GM21825 (cell line): ENCODE results near the gene PEPD.

Experiments
- ATAC-seq: cut with Tn5 transposase; IDR thresholded peaks from one replicate; pipeline ENCODE4 v1.9.1; 2021; ENCODE audit warnings: mild to moderate bottlenecking, moderate library complexity; ENCODE audit not compliant: unreplicated experiment

The PEPD gene

DNA sequence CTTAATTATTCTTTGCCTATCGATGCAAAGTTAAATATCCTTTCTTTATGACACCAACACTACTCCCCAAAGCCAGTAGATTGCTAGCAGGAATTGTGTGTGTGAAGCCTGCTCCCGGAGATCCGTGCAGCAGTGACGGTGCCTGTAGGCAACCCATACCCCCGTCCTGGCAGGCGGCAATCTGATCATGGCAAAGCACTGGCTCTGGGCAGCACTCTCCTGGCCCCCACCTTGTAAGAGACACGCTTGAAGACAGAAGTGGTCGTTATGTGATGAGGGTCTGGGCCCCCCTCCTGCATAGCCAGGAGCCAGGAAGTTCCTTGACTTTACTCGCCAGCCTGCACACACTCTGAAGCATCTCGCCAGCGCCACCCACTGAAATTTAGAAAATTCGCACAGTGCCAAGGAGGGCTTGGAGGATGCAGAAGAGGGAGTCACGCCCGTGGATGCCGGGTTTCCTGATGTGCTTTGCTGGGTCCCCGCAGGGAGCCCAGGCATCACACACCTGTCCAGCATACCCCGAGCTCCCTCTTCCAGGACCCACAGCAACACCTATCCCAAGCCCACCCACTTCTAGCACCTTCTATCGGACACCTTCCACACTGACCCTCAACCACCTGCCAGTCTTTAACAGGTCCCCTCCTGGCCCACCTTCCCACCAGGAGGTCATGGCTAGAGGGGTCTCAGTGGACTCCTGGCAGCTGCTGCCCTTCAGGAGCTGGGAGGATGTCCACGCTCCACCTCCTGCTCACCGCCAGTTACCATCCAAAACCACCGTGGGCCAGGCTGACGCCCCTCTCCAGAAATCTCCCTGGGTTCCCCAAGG is 93.6 kb downstream of the PEPD start:
- ATAC-seq, result no peak

DNA sequence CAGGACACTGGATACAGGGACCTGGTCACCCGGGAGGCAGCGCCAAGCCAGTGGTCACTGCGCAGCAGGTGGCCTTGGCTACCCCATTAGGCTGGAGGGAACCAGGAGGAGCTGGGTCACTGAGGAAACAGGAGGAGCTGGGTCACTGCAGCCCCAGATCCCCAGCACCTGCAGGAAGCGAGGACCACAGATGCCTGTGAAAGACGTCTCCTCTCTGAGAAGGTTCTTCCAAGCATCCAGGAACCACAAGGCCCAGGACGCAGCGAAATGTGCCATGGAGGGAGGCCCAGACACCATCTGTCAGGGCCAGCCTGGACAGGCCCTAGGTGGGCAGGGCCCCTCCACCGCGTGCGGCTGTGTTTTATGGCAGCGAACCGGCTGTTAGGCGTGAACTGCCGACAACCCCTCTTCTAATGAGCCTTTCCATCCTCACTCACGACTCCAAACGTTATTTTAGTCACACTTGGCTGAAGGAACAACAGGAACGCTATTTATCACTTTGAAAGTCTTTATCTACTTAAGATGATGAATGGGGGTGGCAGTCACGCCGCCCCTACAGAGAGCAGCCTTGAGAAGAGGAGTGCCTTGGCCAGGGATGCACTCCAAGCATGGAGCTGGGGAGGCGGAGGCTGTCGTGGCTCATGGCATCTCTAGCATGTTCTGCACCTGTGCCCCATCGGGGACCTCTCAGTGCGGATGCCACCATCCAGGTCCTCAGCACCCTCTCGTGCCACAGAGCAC is 94.8 kb downstream of the PEPD start:
- no peak for ATAC-seq

DNA sequence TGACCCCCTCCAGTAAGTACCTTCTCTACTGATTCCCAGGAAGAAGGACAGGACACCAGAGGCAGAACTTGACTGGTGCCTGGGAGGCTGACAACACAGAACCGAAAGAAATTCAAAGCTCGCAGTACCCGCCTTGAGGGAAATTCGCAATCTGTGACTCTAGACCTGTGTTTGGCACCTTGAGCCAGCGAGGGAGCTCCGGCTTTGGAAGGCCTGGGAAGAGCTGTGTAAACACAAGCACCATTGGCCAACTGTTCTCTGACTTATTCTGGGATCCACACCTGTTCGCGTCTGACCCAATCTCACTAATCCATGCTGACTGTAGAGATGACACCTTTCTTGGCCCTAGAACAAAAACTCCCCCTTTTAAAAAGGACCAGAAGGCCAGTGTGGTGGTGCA is 97.4 kb downstream of the PEPD start:
- no peak for ATAC-seq

DNA sequence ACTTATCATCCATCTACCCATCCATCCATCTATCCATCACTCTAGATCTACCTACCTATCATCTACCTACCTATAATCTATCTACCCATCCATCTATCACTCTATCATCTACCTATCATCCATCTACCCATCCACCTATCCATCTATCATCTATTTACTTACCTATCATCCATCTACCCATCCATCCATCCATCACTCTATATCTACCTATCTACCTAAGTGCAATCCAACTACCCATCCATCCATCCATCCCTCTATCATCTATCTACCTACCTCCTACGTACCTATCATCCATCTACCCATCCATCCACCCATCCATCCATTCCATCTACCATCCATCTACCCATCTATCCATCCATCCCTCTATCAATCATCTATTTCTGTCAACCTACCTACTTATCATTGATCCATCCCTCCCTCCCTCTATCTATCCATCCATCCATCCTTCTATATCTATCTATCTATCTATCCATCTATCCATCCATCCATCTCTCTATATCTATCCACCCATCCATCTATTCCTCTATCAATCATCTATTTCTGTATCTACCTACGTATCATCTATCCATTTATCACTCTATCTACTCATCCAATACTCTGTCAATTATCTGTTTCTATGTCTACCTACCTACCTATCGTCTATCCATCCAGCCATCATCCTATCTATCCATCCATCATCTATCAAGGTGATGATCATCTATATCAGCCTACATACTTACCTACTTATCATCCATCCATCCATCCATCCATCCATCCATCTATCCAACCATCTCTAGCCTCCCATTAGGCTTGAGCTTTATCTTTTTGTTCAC is 99.0 kb downstream of the PEPD start:
- ATAC-seq, result no peak

DNA sequence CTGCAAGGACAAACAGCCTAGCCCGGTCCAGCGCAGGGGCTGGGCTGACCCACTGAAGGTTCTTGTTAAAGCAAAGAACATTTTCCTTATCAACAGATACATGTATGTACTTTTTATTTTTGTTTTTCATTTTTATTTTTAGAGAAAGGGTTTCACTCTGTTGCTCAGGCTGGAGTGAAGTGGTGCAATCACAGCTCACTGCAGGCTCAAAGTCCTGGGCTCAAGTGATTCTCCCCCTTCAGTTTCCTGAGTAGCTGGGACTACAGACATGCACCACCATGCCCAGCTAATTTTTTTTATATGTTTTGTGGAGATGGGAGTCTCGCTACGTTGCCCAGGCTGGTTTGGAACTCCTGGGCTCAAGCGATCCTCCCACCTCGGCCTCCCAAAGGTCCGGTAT is 100.2 kb downstream of the PEPD start:
- no peak for ATAC-seq

DNA sequence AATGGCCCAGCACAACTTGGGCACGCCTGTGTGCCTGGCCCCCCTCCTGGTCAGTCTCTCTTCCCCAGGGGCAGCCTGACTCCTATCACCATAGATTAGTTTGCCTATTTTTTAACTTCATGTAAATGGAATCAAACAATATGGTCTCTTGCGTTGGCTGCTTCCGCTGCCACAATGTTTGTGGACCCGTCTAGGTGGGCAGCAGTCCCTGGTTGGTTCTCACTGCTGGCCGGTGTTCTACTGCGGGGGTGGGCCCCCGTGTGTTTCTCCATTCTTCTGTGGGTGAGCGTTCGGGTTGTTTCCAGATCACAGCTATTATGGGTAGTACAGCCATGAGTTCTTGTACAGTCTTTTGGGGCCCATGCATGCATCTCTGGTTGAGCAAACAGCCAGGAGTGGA is 100.8 kb downstream of the PEPD start:
- no peak for ATAC-seq

DNA sequence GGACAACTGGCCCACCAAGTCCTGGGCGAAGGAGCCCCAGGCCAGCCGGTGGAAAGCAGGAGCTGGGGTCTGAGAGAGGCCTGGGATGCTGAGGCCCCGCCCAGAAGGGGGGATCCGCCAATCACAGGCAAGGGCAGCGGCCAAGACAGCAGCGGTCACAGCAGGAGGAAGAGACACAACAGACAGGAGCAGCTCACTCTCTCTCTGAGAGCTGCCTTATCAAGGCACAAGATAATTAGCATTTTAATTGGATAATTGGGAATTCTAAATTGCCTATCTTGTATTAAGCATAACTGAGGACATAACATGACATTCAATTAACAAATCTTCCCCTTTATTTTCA is 101.8 kb downstream of the PEPD start:
- ATAC-seq, result no peak

DNA sequence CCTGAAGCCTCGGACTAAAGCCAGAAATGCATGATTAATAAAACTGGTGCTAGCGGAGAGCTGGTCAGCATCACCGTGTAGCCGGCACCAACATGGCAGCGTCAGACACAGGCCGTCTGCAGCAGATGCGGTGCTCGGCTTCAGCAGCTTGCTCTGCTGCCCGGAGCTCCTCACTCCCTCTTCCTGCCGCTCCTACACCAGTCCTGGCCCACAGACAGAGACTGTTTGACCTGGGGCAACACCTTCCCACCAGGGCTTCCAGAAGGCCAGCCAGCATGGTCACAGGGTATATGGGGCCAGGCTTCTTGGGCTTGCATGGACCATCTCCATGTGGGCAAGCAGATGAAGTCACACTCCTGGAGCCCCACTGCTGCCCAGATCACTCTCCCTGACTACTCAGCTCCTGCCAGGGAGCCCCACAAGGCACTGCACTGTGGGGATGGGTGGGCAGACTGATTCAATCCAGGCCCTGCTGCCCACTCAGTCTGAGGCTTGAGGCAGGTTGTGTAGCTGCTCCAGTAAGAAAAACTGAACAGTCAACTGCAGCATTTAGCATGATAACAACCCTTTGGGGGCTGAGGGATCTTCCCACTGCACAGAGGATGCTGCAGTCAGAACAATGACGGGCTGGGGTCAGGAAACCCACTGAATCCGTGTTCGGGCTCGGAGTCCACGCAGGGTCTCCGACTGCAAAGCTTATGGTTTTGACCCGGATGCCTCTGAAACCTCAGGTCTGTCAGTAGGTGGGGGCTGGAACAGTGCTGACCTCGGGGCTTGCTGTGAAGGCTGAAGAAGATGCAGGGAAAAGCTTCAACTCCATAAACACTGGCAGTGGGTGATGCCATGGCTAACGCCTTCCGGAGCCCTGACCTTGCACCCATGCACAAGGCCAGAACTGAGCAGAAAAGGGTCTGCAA is 102.5 kb downstream of the PEPD start:
- ATAC-seq, result no peak

DNA sequence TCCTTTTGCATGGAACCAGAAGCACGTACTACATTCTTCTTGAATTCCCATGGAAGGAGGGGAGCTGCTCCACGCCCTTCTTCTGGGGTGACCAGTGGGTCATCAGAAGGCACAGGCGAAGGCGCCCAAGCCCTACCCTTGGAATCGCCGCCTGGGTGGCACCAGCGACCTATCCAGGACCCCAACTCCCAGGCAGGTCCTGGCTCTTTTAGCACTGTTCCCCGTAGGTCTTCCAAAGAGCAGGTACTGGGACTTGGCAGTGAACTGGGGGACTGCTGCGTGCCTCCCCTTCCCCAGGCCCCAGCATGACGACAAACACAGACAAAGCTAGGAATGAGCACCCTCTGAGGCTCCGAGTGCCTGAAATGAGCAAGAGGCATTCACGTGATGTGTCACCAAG is 103.1 kb downstream of the PEPD start:
- ATAC-seq, result no peak

DNA sequence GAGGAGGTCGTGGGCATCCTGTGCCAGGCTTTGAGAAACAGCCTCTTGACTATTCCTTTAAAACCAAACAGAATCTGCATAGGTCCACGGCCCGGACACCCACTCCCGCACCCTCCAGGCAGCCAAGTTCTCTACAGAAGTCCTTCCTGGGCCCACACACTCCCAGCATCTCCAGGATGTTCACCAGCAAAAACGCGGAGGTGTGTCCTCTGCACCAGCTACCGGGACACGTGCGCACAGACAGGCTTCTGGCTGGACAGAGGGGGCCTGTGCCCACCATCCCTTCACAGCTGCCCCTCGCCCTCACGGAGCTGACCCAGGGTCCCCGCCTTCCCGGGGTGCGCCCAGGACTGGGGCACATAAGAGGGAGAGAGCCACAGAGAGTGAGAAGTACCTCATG is 103.8 kb downstream of the PEPD start:
- ATAC-seq, result no peak

DNA sequence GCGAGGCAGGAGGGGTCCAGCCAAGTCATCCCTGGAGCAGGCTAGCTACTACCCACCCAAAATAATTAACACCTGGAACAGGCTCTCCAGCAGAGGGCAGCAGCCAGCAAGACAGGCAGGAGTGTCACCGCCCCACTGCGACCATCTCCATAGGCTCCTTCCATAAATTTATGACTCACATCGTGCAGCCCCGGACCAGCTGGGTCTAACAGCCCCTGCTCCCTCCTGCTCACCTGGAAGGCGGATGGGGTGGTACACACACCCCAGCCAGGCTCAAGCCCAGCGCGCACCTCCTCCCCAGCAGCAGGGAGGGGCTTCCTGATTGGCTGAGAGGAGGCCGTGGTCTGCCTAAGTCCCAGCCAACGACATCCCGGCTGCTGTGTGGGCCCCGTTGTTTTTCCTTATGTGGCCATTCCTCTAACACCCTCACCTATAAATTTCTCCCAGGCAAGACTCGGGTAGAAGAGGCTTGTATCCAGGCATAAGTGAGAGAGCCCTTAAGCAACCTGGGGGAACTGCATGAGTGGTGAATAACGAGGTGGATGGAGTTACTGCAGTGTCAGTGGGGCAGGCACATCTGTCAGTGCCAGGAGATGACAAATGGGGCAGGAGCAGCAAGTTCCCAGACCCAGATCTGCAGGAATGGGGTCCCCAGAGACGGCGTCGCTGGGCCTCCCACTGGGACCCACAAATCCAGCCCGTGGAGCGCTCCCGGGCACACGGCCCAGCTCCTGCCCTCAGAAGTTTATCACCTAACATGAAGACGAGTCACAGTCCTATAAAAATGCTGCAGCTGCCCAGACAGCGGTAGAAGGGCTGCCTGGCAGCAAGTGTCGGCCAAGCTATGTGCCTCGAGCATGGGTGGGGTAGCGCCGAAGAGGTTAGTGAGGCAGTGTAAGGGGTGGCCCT is 105.0 kb downstream of the PEPD start:
- ATAC-seq, result no peak

DNA sequence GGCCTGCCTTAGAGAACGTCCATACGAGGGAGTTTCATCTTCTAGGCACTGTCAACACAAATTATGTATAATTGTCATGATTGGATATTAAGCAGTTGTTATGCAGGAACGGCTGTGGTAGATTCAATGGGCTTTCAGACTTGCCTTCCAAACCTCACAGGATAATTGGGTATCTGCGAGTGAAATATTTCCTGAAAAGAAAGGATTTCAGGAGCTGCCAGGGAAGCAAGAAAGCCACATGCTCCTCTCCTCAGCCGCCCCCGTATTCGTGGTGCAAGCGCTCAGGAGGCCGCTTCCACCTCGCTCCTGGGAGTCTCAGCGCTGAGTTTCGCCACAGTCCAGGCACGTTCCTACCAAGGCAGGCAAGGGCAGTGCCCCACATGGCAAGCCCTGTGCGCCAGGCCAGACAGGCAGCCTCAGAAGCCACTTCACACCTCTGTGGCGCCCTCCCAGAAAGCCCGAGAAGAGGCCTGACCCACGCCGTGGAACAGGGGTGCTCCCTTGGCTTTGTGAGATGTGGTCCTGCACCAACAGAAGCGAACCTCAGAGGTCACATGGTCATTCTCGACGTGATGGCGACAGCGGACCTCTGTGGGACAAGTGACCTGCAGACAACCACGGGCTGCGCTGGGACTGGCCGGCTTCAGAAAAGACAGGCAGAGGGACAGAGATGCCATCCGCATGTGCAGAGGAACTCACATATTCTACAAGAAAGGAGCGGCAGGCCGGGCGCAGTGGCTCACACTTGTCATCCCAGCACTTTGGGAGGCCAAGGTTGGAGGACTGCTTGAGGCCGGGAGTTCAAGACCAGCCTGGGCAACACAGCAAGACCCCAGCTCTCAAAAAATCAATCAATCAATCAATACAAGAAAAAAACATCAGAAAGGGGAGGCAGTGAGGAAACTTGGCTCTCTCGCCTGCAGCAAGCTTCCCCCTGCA is 106.7 kb downstream of the PEPD start:
- no peak for ATAC-seq

DNA sequence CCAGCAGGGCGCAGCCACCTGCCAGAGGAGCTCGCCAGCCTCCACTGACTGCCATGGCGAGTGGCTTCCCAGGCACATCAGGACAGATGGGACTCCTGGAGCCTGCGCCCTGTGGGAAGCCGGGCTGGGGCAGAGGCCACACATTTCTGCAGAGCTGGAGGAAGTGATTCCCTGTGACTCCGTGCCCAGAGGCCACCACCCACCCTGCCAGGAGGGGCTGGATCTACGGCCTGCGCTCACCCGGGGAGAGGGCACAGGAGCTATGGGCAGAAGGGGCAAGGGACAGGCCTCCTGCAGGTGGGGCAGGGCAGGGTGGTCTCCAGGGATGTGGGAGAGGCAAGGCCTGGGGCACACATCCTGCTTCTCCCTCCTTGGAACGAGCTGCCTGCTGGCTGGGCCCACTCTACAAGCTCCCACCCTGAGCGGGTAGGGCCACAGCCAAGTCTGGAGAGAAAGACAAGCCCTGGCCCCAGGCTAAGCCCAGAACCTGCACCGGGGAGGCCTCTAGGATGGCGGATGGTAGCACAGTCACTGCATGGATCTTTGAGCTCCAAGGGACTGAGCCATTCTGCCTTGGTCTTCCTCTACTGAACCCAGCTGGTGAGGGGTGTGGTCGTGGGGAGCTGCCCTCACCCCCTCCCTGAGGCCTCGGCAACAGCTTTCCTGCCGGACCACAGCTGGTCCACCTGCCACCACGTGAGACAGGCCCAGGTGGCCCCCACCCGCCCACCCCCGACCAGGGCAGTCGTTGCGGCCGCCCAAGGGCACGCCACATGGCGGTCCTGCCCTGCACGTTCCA is 107.5 kb downstream of the PEPD start:
- no peak for ATAC-seq

DNA sequence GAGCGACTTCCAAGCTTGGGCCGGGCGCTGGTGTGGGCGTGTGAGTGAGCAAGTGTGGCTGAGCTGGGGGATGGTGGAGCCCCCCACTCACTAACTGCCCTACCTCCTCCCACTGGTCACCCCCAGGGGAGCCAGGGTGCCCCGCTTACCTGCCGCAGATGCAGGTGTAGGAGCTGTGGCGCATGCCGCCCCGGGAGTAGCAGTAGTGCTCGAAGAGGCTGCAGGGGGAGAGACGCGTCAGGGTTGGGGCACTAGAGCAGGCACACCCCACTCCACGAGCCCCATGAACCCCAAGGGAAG is 108.2 kb downstream of the PEPD start:
- ATAC-seq, result no peak

DNA sequence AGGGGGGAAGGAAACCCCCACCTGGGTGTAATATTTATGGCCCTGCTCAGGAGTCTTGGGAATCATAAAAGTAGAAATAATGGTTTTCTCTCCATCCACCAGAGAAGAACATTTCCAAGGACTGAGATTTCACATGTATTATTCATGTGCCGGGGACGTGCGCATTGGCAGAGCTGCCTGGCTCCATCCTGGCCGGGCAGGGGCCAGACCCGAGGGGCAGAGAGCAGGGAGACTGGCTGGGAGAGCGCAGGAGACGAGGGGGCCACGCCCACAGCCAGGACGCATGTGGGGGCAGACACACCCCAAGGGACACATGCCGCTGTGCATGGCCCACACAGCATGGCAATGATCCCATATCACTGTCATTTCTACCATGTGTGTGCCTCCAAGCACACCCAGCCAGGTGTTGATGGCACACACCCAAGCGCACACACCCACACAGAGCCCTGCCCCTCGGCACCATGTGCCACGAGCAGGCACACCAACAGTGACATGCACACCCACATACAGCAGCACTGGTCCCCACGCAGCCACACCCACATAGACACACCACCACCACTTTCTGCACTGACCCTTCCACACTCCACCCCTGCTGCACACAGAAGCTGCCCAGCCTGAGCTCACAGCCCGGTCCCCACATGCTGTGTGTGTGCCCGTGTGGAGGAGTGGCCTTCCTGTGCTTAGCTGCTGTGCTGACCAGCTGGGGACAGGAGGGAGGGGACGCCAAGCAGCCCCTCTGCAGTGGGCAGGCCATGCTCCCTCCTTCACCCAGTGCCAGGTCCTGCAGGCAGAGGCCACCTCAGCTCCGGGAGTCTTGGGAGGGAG is 108.8 kb downstream of the PEPD start:
- ATAC-seq, result no peak

DNA sequence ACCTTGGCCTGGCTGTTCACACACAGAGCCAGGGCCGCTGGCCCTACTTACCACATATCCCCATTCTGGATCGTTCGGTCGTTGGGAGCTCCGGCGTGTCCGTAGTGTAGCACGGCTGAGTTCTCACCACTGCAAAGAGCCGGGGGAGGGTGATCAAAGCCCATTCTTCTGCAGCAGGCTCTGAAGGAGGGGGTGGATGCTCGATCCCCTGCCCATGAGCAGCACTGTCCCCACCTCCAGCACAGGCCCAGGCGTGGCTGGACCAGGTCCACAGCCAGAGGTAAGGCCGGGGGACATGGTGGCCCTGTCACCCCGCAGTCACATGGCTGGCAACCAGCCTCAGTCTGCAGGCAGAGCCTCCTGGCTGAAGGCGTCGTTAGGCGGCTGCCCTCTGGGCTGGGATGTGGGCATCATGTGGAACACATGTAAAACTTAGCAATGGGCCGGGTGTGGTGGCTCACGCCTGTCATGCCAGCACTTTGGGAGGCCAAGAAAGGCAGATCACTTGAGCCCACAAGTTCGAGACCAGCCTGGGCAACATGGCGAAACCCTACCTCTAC is 109.9 kb downstream of the PEPD start:
- ATAC-seq, result no peak

DNA sequence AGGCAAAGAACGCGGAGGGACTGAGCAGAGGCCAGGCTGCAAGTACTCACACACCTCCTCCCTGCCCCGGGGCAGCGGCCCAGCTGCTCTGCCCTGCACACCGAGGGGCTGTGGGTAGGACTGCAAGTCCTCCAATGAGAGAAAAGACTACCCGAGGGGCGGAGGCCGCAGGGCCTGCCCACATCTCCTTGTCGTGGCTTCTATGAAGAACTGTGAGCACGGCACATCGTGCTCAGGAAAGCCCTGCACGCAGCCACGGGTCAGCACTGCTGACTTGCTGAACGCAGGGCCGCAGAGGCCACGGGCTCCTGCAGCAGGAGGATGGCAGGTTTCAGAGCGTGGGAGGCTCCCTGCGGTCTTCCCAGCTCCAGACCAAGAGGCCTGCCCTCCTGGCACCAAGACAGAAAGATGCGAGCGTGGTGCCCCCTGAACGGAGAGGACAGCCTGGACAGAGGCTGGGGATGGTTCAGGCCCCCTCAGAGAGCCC is 110.6 kb downstream of the PEPD start:
- ATAC-seq, result no peak
